SIG-M5 treated with dmso at 0.1 percent for 504 hours (cell line): ENCODE measurements around the gene AGT.
A peak's percentile ranks its signal among the peaks of the same experiment; 100 is the strongest.
"Not testable (repeated sequence)": the region's sequence is repeated elsewhere in the genome, so short reads cannot be mapped to it uniquely, and the experiment has no call there.

Experiments used
- DNase-seq: peaks from one replicate; lab custom pipeline; 2025; ENCODE audit not compliant: unreplicated experiment; lab: John Stamatoyannopoulos, UW

Gene AGT

DNA sequence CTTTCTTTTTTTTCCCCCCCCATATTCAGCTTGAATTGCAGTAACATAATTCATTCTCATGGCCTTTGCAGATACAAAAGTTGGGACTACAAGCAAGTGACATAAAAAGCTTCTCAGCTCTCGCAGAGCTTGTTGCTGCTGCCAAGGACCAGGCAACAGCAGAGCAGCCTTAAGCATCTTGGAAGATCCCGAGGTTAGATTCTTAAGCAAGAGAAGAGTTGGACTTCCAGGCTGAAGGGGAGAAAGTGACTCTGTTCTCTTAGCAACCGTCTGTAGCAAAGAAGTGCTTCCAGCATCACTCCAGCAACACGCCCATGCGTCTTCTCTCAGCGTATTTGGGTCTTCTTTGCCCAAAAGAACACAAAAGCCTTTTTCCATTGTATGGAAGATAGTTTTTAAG, 20.7 kb downstream of the AGT start:
- no peak for DNase-seq

DNA sequence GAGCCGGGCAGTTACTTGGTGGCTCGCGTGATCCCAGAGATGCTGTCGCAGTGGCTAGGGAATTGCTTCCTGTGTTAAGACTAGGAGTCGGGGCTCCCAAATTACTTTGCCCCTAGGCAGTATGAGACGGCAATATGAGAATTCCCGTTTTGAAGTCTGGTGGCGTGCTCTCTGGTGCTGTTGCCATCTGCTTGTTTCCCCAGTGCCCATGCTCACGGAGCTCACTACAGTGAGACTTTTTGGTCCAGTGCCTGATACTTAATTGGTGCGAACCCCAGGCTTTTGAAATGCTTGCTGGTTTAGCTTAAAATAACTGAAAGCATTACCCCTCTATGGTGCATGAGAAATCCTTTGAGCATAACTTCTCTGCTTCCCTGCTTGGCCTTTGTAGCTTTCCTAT, 22.3 kb downstream of the AGT start:
- no peak for DNase-seq

DNA sequence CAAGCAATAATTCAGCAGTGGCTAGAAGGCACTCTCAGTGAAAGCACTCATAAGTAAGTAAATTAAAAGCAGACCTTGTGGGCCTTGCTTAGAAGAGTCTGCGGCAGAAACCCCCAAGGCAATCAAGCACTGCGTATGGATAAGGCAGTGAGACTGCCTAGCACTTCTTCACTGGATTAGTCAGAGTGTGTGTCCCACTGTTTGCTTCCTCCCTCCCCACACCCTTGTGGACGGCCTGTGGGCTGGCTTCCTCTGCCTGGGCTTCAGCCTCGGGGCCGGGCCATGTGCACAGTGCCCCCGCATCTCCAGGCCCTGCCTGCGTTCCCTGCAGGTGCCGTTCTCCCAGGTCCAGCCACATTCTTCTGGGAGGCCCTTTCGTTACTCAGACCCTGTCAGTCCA, 23.8 kb downstream of the AGT start:
- DNase-seq: no peak

DNA sequence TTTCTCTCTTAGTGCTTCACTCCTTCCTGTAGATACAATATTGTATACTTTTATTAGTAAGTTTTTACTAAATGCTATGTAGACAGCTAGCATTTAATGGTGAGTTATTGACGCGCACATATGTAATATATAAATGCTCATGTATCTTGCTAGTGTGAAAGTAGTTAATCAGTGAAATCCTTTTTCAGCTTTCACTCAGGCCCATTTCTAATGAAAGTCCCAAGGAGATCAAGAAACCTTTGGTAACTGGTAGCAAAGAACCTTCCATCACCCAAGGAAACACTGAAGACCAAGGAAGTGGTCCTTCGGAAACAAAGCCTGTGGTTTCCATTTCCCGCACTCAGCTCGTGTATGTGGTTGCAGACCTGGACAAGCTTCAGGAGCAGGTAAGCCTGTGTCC, 27.2 kb downstream of the AGT start:
- DNase-seq: no peak

DNA sequence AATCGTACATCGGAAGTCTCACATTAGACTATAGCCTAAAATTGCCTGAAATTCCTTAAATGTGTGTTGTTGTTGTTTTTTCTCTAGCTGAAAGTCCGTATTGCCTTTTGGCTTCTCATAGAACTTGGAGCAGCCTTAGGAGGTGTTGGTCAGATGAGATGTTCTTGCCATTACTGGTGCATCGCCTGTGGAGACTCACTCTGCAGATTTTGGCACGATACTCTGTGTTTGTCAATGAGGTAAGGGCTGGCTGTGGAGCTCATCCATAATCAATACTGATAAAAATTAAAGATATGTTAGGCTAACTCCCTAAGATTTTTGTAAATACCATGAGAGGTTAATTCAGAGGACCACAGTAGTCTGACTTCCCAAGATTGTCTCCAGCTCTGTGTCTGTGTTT, 28.9 kb downstream of the AGT start:
- DNase-seq: no peak

DNA sequence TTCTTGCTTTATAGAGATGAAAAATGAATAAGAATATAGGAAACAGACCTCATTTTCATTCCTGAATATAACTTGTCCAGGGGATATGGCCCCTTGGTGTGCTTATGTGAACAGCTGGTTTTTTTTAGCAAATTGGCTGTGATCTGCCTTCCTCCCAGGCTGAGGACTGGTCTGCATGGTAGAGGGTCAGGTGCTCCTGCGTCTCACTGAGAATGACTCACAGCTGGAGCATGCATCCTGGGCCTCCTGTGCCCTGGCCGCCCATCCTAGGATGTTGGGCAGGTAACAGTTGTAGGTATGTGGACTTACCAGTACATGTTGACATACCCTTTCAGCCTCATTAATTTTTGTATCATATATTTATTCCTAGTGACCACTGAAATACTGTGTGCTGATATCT, 29.8 kb downstream of the AGT start:
- DNase-seq: no peak

DNA sequence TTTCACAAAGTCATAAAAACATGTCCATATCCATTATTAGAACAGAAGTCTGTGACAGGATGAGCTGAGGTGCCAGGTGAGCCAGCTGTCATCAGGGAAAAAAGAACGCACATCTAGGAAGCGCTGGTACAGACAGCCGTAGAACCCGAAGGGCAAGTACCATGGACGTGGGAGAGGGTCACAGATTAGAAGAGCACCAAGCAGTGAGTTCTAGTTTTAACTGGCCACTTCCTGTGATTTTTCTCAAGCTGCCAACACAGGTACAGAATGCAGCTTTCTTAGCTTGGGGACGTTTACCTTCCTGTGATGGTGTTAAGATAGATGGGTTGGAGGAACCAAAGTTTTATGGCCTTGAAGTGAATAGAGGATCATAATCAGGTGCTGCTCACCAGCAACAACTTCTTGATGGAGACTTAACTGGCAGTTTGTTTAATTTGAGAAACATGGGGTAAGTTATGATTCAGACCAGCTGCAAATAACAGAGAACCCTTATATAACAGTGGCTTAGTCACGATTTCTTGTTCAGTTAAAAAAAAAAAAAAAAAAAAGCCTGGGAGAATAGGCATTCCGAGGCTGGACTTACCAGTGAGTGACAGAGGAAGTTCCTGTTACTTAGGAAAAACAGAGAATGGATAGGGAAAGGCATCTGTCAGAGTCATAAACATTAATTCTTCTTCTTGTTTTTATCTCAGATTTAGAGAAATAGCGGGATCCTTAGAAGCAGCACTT, 30.9 kb downstream of the AGT start:
- DNase-seq: no peak

DNA sequence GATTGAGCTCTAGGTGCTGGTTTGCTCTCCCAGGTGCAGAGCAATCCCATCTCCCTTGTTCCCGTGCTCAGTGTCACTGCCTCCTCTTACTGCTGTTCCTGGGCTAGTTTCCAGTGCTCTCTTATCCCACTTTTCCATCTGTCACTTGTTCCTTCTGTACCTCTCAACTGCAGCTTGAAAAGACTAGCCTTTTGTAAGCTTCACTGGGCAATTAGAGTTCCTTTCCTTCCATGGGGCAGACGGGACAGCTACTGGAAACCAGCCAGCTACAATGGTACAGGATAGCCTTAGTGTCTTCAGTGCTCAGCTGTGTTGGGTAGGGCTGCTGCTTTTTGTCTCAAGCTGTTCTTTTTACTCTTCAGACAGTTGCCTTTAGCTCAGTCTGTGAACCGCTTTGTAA, 31.6 kb downstream of the AGT start:
- DNase-seq: no peak

DNA sequence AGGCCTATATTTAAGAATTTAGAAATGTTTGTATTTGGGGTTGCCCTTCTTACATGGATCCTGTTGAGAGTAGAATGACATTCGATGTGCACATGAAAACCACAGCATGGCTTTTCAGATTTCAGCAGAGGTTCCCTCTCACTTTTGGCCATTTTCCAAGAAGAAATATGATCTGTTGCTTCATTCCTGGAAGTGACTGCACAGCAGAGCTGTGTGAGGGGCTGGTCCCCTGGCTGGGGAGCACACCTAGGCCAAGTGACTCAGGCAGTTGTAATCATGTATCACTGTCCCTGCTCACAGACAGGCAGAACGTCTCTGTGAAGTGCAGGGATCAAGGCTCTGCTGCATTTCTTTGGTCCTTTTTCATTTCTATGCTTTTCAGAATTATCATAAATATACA, 32.3 kb downstream of the AGT start:
- DNase-seq: peak; percentile 13

DNA sequence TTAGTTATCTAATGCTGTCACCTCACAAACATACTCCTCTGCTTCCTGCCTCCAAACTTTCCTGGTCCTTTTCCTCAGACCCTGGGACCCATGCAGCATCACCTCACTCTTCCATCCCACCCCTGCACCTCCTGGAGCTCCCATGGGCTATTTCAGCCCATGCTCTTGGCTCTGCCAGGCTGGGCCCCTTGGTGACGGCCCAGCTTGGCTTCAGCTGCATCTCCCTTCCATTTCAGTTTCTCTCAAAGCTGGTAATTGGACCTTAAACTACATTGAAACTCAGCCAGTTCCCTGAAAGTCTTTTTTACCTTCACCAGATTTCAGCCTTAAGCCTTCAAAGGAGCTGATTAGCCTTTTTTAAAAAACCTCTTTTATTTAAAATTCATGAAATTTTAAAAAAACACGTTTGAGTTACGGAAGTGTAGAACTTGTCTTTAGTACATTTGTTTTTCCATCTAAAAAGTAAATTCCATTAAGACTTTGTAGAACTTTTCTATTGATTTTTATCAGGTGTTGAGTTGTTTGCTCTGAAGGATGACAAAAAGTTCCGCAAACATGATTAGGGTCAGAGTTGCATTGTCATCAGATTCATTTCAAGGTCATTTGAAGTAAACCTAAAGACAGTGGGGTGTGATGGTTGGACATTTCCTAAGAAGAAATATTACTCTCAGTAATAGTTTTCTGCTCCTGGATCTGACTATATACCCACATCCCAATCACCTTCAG, 33.5 kb downstream of the AGT start:
- DNase-seq: no peak

DNA sequence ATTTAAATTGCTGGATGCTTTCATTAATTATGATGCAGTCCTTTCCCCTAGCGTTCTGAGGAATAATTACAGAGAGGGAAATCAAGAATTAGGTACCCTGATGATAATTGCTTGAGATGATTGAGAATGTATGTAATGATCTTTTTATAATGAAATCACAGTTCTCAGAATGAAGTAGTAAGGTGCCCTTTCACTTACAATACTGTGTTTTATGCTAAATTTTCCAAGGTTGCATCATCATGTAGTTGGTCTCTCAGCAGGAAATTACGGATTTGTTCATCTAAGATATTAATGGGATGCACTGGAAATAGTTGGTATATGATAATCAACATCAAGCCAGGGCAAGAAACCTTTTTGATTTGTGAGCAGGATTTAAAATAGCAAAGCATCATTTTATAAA, 34.1 kb downstream of the AGT start:
- DNase-seq: no peak

DNA sequence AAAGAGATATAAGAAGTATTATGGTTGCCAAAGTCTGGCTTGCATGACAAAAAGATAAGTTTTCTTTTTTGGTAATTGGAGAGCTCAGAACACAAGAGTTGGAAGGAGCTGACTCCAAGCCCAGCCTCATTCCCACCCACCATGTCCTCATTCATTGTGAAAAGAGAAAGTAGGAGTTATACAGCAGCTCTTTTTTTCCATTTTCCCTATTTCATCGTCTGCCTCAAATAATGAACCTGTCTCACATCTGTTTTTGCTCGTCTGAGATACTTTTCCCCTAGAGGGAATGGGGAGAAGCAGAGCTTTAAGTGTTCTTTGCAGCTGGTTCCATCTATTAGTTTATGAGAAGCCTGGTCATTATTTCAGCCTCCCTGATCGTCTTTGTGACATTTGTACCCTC, 34.7 kb downstream of the AGT start:
- no peak for DNase-seq

DNA sequence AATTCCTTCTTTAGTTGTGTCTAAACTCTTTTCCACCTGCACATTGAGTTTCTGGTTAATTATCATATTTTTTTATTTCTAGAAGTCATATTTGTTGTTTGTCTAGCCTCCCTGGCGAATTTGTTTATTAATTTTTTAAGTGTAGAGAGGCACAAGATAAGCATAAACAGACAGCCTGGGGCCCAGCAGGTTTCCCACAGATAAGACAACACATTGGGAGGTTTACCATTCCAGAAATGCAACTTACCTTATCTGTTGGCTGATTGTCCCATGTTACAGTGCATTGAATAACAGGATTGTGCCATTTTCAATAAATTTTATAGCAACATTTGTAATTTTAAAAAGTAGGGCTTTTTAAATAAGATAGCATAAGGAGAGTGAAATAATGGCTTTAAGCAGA, 36.7 kb downstream of the AGT start:
- DNase-seq: no peak

DNA sequence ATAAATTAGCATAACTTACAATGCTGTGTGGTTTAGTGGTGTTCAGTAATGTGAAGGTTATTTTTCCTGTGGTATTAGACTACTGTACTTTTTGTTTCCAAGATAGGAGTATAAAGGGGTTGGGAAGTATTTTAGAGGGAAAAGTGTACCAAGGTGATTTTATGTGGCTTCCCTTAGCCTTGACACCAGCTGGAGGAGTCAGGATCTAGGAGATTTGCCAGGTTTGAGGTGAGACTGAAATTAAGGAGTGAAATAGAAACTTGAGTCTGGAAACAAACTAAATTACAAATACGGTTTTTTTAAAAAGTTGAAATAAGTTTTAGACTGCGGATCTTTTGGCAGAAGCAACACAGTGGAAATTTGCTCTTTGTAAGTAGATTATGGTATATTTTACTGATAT, 39.3 kb downstream of the AGT start:
- DNase-seq: no peak

DNA sequence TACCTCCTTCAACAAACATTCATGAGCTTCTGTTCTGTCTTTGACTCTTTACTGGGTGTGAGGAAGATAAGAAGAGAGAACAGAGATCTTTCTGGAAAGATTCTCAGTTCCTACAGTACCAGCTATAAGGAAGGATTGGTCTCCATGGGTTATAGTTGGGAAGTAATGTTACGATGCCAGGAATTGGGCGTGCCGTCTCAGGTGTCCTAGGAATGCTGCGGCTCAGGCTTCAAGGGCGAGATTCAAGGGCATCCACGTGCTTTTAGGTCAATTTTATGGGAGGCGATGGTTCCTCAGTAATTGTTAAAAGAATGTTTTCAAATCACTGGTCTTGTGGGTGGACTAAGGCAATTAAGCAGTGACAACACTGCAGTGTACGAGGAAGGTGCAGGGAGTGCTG, 44.4 kb downstream of the AGT start:
- no peak for DNase-seq

DNA sequence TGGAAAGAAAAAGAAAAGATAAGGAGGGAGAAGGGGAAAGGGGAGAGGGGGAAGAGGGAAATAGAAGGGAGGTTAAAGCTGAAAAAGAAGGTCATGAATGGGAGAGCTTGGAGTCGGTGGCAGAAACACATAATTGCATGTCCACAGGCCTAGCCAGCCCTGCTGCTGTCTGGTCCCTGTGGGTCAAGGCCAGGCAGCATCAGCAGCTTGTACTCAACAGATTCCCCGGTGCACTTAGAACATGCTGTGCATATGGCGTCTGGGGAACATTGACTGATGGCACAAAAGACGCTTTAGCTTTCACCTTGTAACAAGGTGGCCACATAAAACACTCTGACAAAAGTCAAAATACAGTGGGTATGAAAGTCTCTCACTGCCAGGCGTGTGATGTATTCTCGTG, 45.7 kb downstream of the AGT start:
- no peak for DNase-seq

DNA sequence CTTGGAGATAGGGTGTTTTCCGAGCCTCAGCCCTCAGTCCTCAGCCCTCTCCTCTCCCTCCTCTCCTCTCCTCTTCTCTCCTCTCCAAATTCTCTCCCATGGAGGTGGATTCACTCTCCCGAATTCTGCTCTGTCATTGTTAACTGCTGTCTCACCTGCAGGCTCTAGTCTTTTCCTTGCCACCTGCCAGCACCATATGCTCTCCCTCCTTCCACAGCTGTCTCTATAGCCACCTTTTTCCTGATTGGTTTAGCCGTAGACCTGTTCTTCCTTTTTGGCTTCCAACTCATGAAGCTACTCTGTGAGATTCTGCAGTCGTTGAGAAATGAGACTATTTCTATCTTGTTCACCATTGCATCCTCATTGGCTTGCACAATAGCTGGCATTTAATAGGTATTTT, 51.9 kb downstream of the AGT start:
- peak; percentile 53 for DNase-seq

DNA sequence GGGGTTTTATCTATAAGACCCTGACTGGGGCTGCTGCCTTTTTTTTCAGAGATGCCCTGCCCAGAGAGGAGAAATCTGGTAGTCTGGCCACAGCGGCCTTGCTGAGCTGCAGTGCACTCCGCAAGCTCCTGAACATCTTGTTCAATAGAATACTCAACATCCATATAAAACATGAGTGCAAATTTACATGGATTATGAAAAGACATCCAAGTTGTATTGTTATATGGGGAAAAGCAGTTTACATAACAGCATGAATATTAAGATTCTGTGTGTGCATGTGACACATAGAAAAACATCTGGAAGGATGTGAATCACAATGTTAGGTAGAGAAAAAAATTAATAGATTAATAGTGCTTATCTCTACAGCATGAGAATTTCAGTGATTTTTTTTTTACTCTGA, 55.2 kb downstream of the AGT start:
- DNase-seq: no peak

DNA sequence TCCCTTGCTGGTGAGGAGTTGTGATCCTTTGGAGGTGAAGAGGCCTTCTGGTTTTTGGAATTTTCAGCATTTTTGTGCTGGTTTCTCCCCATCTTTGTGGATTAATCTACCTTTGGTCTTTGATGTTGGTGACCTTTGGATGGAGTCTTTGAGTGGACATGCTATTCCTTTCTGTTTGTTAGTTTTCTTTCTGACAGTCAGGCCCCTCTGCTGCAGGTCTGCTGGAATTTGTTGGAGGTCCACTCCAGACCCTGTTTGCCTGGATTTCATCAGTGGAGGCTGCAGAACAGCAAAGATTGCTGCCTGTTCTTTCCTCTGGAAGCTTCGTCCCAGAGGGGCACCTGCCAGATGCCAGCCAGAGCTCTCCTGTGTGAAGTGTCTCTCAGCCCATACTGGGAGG, 55.8 kb downstream of the AGT start:
- not testable (repeated sequence) for DNase-seq

DNA sequence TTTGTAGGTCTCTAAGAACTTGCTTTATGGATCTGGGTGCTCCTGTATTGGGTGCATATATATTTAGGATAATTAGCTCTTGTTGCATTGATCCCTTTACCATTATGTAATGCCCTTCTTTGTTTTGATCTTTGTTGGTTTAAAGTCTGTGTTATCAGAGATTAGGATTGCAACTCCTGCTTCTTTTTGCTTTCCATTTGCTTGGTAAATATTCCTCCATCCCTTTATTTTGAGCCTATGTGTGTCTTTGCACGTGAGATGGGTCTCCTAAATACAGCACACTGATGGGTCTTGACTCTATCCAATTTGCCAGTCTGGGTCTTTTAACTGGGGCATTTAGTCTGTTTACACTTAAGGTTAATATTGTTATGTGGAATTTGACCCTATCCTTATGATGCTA, 57.2 kb downstream of the AGT start:
- DNase-seq: not testable (repeated sequence)
